ENCODE results near the gene NR1D1. TPM values are rescaled to one million over a fixed set of nuclear protein-coding genes. Genes with fewer than 3 reads are reported as not detected.

Gene NR1D1
- total RNA-seq, 1 experiment from 2014 or later, result 7.5 TPM

DNA sequence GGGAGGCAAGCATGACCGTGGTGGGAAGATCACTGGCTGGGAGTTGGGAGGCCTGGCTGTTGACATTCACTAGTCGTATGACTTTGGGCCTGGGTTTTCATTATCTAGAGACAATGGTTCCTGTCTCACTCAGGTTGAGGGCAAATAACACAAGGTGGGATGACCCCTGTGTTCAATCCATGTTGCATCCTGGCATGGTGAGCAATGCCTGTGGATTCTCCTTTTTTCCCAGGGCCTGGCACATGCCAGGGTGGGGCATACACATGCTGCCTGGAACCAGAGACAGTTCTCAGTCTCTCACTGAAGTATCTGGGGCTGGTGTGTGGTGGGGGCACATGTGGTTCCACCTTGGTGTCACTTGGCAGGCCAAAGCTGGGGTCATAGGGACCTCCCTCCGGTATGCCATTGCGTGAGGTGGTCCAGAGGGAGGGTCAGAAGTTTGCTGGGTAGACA is 32.2 kb downstream of the NR1D1 start:
- Mint-ChIP-seq H3K36me3 (ENCODE audit: insufficient read depth, unreplicated experiment) (no peaks in the 10 kb centered on the region), H3K9me3 (ENCODE audit: unreplicated experiment) (no peaks in the 10 kb centered on the region), H3K27ac (ENCODE audit: low read depth, unreplicated experiment) (peak overlapping the region; percentile 80), H3K4me1 (ENCODE audit: insufficient read depth, unreplicated experiment) (peaks cover 78% of the 10 kb centered on the region), H3K27me3 (ENCODE audit: insufficient read depth, unreplicated experiment) (no peaks in the 10 kb centered on the region), H3K4me3 (ENCODE audit: unreplicated experiment) (peak overlapping the region; percentile 62)
- BruUV-seq (replicated peaks), result no TSS peak
- CTCF ChIA-PET, result interaction anchor here (0.9 to 12.2 kb wide), 7 partner anchors 7 to 43 kb away, joined by 3 to 131 read pairs (median 3); no protein-coding TSS in a partner anchor
- no peak for DNase-seq (ENCODE audit: unreplicated experiment)
- TF ChIP-seq CTCF (IDR thresholded peaks at IDR 0.05; ENCODE audit: unreplicated experiment), result no peak
- POLR2A ChIA-PET, result interaction anchor here (0.6 to 7.9 kb wide), 8 partner anchors 10 to 112 kb away, joined by 3 to 99 read pairs (median 6); partner anchors contain the start of genes MED24 and NR1D1
- intact Hi-C loops (cut with micrococcal nuclease), result no loop called here

GRCh38 chr17:40067710-40068109 is 32.7 kb downstream of the NR1D1 start:
- POLR2A ChIA-PET, result interaction anchor here (0.6 to 7.9 kb wide), 6 partner anchors 13 to 71 kb away, joined by 3 to 99 read pairs (median 7); partner anchors contain the start of genes MED24 and NR1D1
- intact Hi-C loops (cut with micrococcal nuclease), result no loop called here
- CTCF ChIA-PET, result interaction anchor here (1.2 to 12.2 kb wide), 5 partner anchors 7 to 45 kb away, joined by 3 to 131 read pairs (median 25); no protein-coding TSS in a partner anchor
- H3K27ac Mint-ChIP-seq (ENCODE audit: low read depth, unreplicated experiment), result peak overlapping the region; percentile 80
- H3K36me3 Mint-ChIP-seq (ENCODE audit: insufficient read depth, unreplicated experiment), result no peaks in the 10 kb centered on the region
- BruUV-seq (replicated peaks), result no TSS peak
- no peaks in the 10 kb centered on the region for H3K27me3 Mint-ChIP-seq (ENCODE audit: insufficient read depth, unreplicated experiment)
- H3K9me3 Mint-ChIP-seq (ENCODE audit: unreplicated experiment), result no peaks in the 10 kb centered on the region
- DNase-seq (ENCODE audit: unreplicated experiment), result no peak
- no peak for TF ChIP-seq CTCF (IDR thresholded peaks at IDR 0.05; ENCODE audit: unreplicated experiment)
- H3K4me3 Mint-ChIP-seq (ENCODE audit: unreplicated experiment), result no peak overlapping the region
- peaks cover 73% of the 10 kb centered on the region for H3K4me1 Mint-ChIP-seq (ENCODE audit: insufficient read depth, unreplicated experiment)

- no peaks in the 10 kb centered on the region for H3K27me3 Mint-ChIP-seq (ENCODE audit: insufficient read depth, unreplicated experiment)
- intact Hi-C loops (cut with micrococcal nuclease), result no loop called here
- ChIA-PET POLR2A (interaction anchor here (0.9 to 7.9 kb wide), 9 partner anchors 9 to 75 kb away, joined by 3 to 99 read pairs (median 7); partner anchors contain the start of genes CASC3, MED24 and NR1D1), CTCF (interaction anchor here (0.6 to 12.2 kb wide), 7 partner anchors 9 to 46 kb away, joined by 3 to 131 read pairs (median 18); partner anchors contain the start of genes MED24 and NR1D1)
- no TSS peak for BruUV-seq (replicated peaks)
- no peaks in the 10 kb centered on the region for H3K36me3 Mint-ChIP-seq (ENCODE audit: insufficient read depth, unreplicated experiment)
- no peak overlapping the region for H3K27ac Mint-ChIP-seq (ENCODE audit: low read depth, unreplicated experiment)
- TF ChIP-seq CTCF (IDR thresholded peaks at IDR 0.05; ENCODE audit: unreplicated experiment), result no peak
- peak overlapping the region; percentile 89 for H3K4me3 Mint-ChIP-seq (ENCODE audit: unreplicated experiment)
- H3K4me1 Mint-ChIP-seq (ENCODE audit: insufficient read depth, unreplicated experiment), result peaks cover 63% of the 10 kb centered on the region
- DNase-seq (ENCODE audit: unreplicated experiment), result no peak
- H3K9me3 Mint-ChIP-seq (ENCODE audit: unreplicated experiment), result no peaks in the 10 kb centered on the region
Observed at GRCh38 chr17:40065769-40066510, 34.4 kb downstream of the NR1D1 start.
